Astrocyte of the cerebellum (primary cell): ENCODE data around the gene SLC6A4.

Experiments
- DNase-seq: peaks from one replicate; pipeline ENCODE4 v3.0.0-alpha.2; 2011; ENCODE audit warnings: low read depth
- H3K4me3 ChIP-seq: 2 replicates; pipeline ENCODE4 v1.5.1; 2011; ENCODE audit warnings: mild to moderate bottlenecking, low read depth, low read length, moderate library complexity
- in situ Hi-C: cut with HindIII; loops from 2 replicates; pipeline ENCODE4 v1.10.0; 2017; ENCODE audit warnings: low sequenced_read_pairs
- TF ChIP-seq, protein P1 (sequence below): IDR thresholded peaks from 2 replicates; pipeline ENCODE4 v1.5.1; 2012; ENCODE audit warnings: low read length, low read depth, moderate library complexity, mild to moderate bottlenecking; ENCODE audit errors: missing control alignments

Gene SLC6A4

DNA sequence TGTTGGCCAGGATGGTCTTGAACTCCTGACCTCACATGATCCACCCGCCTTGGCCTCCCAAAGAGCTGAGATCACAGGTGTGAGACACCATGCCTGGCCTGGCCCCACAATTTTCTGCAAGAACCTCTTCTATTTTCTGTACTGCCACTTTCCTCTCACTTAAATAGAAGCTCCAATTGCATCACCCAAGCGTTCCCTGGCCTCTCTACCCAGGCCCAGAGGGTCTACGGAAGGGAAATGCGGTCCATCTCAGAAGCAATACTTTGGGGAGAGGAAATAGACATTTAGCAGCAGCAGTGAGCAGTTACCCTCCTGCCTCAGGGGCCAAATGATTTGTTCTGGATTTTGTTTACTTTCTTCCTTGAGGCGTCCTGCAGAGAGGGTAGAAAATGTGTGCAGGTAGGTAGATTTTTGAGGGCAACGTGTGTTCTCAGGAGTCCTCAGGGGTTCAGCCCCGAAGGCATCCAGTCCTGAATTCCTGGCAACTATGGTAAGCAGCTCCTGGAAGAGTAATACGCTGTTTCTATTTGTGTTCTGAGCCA lies 11.0 kb downstream of the SLC6A4 start:
- H3K4me3 ChIP-seq, result no peak overlapping the region
- no peak for DNase-seq
- in situ Hi-C loops, result no loop called here
- TF ChIP-seq, protein P1, sequence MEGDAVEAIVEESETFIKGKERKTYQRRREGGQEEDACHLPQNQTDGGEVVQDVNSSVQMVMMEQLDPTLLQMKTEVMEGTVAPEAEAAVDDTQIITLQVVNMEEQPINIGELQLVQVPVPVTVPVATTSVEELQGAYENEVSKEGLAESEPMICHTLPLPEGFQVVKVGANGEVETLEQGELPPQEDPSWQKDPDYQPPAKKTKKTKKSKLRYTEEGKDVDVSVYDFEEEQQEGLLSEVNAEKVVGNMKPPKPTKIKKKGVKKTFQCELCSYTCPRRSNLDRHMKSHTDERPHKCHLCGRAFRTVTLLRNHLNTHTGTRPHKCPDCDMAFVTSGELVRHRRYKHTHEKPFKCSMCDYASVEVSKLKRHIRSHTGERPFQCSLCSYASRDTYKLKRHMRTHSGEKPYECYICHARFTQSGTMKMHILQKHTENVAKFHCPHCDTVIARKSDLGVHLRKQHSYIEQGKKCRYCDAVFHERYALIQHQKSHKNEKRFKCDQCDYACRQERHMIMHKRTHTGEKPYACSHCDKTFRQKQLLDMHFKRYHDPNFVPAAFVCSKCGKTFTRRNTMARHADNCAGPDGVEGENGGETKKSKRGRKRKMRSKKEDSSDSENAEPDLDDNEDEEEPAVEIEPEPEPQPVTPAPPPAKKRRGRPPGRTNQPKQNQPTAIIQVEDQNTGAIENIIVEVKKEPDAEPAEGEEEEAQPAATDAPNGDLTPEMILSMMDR, result no peak

GRCh38 chr17:30222721-30223175 lies 12.7 kb downstream of the SLC6A4 start:
- H3K4me3 ChIP-seq, result no peak overlapping the region
- in situ Hi-C loops, result no loop called here
- no peak for DNase-seq
- TF ChIP-seq, protein P1, result no peak

GRCh38 chr17:30222251-30222650 lies 13.2 kb downstream of the SLC6A4 start:
- TF ChIP-seq, protein P1, result no peak
- no peak for DNase-seq
- in situ Hi-C loops, result no loop called here
- no peak overlapping the region for H3K4me3 ChIP-seq

GRCh38 chr17:30221346-30221745 lies 14.2 kb downstream of the SLC6A4 start:
- TF ChIP-seq, protein P1, result no peak
- no peak overlapping the region for H3K4me3 ChIP-seq
- in situ Hi-C loops, result no loop called here
- no peak for DNase-seq

GRCh38 chr17:30220414-30220813 lies 15.1 kb downstream of the SLC6A4 start:
- no peak overlapping the region for H3K4me3 ChIP-seq
- DNase-seq, result no peak
- TF ChIP-seq, protein P1, result no peak
- in situ Hi-C loops, result no loop called here

DNA sequence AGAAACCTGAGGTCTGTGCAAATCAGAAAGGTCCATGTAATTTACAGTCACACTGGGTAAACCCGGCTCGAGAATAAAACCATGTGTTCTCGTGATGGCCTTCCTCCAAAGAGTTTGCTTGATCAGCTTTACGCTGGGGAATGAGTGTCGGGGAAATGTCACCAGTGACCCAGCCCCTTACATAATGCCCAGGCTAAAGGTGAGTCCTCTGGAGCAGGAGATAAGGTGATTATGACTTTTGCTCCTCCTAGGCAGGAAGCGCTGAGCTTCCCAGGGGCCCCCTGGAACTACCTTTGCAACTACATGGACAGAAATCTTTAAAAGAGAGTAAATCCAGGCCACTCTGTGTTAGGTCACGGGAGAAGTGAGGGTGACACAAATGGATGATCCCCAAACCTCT lies 15.7 kb downstream of the SLC6A4 start:
- in situ Hi-C loops, result no loop called here
- TF ChIP-seq, protein P1, result no peak
- DNase-seq, result no peak
- H3K4me3 ChIP-seq, result no peak overlapping the region

- in situ Hi-C loops, result no loop called here
- no peak overlapping the region for H3K4me3 ChIP-seq
- TF ChIP-seq, protein P1, result no peak
- no peak for DNase-seq
Measured at GRCh38 chr17:30219315-30219714, 16.2 kb downstream of the SLC6A4 start.
